ENCODE measurements around the gene TIAM2. TPM values are rescaled to one million over a fixed set of nuclear protein-coding genes. Genes with fewer than 3 reads are reported as not detected.

TIAM2 gene
- total RNA-seq, 1 experiment from 2014 or later: 9.1 TPM

GRCh38 chr6:154993026-154993425 lies 2.1 kb upstream of the TIAM2 start:
- Histone ChIP-seq H3K36me3 (ENCODE audit: insufficient read depth, low read length, poor library complexity, severe bottlenecking) (no peaks in the 10 kb centered on the region), H3K27me3 (replicated peaks; ENCODE audit: insufficient read depth, low read depth, low read length, poor library complexity) (peaks cover 8% of the 10 kb centered on the region), H3K4me3 (ENCODE audit: low read depth, low read length, poor library complexity, severe bottlenecking) (no peak overlapping the region), H3K4me1 (ENCODE audit: insufficient read depth, low read length, poor library complexity, severe bottlenecking) (peaks cover 10% of the 10 kb centered on the region), H3K9me3 (ENCODE audit: low read depth, low read length, poor library complexity, severe bottlenecking) (no peaks in the 10 kb centered on the region), H3K27ac (ENCODE audit: low read depth, low read length, poor library complexity, severe bottlenecking) (no peak overlapping the region)
- intact Hi-C loops (cut with micrococcal nuclease; ENCODE audit: unreplicated experiment): no loop called here
- ChIA-PET POLR2A (ENCODE audit: low non-redundant PET) (no interaction called here), CTCF (no interaction called here)
- TF ChIP-seq CTCF (conservative IDR thresholded peaks at IDR 0.05; ENCODE audit: low read depth, low read length) (no peak), EZH2 (IDR thresholded peaks at IDR 0.05; ENCODE audit: borderline replicate concordance, low read depth, low read length, poor library complexity, severe bottlenecking) (no peak)
- BruUV-seq (replicated peaks): no TSS peak
- no peak for DNase-seq (ENCODE audit: low spot score)

GRCh38 chr6:154993710-154994109 lies 1.4 kb upstream of the TIAM2 start:
- H3K27me3 ChIP-seq (replicated peaks; ENCODE audit: insufficient read depth, low read depth, low read length, poor library complexity): peaks cover 8% of the 10 kb centered on the region
- intact Hi-C loops (cut with micrococcal nuclease; ENCODE audit: unreplicated experiment): no loop called here
- BruUV-seq (replicated peaks): no TSS peak
- peaks cover 10% of the 10 kb centered on the region for H3K4me1 ChIP-seq (ENCODE audit: insufficient read depth, low read length, poor library complexity, severe bottlenecking)
- TF ChIP-seq EZH2 (IDR thresholded peaks at IDR 0.05; ENCODE audit: borderline replicate concordance, low read depth, low read length, poor library complexity, severe bottlenecking) (no peak), CTCF (conservative IDR thresholded peaks at IDR 0.05; ENCODE audit: low read depth, low read length) (no peak)
- no peaks in the 10 kb centered on the region for H3K36me3 ChIP-seq (ENCODE audit: insufficient read depth, low read length, poor library complexity, severe bottlenecking)
- CTCF ChIA-PET: no interaction called here
- DNase-seq (ENCODE audit: low spot score): no peak
- H3K9me3 ChIP-seq (ENCODE audit: low read depth, low read length, poor library complexity, severe bottlenecking): no peaks in the 10 kb centered on the region
- no peak overlapping the region for H3K4me3 ChIP-seq (ENCODE audit: low read depth, low read length, poor library complexity, severe bottlenecking)
- H3K27ac ChIP-seq (ENCODE audit: low read depth, low read length, poor library complexity, severe bottlenecking): no peak overlapping the region
- POLR2A ChIA-PET (ENCODE audit: low non-redundant PET): no interaction called here

GRCh38 chr6:154994836-154995253 lies 270 bp upstream of the TIAM2 start:
- H3K4me1 ChIP-seq (ENCODE audit: insufficient read depth, low read length, poor library complexity, severe bottlenecking): peaks cover 10% of the 10 kb centered on the region
- no peak overlapping the region for H3K27ac ChIP-seq (ENCODE audit: low read depth, low read length, poor library complexity, severe bottlenecking)
- intact Hi-C loops (cut with micrococcal nuclease; ENCODE audit: unreplicated experiment): no loop called here
- no peak for TF ChIP-seq CTCF (conservative IDR thresholded peaks at IDR 0.05; ENCODE audit: low read depth, low read length)
- H3K9me3 ChIP-seq (ENCODE audit: low read depth, low read length, poor library complexity, severe bottlenecking): no peaks in the 10 kb centered on the region
- no peak for DNase-seq (ENCODE audit: low spot score)
- peaks cover 8% of the 10 kb centered on the region for H3K27me3 ChIP-seq (replicated peaks; ENCODE audit: insufficient read depth, low read depth, low read length, poor library complexity)
- ChIA-PET POLR2A (ENCODE audit: low non-redundant PET) (no interaction called here), CTCF (no interaction called here)
- no peaks in the 10 kb centered on the region for H3K36me3 ChIP-seq (ENCODE audit: insufficient read depth, low read length, poor library complexity, severe bottlenecking)
- BruUV-seq (replicated peaks): no TSS peak
- peak overlapping the region; percentile 69 for H3K4me3 ChIP-seq (ENCODE audit: low read depth, low read length, poor library complexity, severe bottlenecking)

All from A673 (cell line).